Activated CD4-positive, alpha-beta T cell treated with anti-CD3 and anti-CD28 coated beads, Interleukin-10, Interleukin-2, amounts not matched to agents 100 ng/mL and 50 ng/mL, durations not matched to agents 16 hours and 8 hours (primary cell): ENCODE measurements around the gene CYP1B1.
A peak's percentile ranks its signal among the peaks of the same experiment; 100 is the strongest.
"Not testable (repeated sequence)": the region's sequence is repeated elsewhere in the genome, so short reads cannot be mapped to it uniquely, and the experiment has no call there.

Experiments
- DNase-seq: peaks from one replicate; pipeline ENCODE4 v3.0.0-alpha.2; 2020

The CYP1B1 gene

DNA sequence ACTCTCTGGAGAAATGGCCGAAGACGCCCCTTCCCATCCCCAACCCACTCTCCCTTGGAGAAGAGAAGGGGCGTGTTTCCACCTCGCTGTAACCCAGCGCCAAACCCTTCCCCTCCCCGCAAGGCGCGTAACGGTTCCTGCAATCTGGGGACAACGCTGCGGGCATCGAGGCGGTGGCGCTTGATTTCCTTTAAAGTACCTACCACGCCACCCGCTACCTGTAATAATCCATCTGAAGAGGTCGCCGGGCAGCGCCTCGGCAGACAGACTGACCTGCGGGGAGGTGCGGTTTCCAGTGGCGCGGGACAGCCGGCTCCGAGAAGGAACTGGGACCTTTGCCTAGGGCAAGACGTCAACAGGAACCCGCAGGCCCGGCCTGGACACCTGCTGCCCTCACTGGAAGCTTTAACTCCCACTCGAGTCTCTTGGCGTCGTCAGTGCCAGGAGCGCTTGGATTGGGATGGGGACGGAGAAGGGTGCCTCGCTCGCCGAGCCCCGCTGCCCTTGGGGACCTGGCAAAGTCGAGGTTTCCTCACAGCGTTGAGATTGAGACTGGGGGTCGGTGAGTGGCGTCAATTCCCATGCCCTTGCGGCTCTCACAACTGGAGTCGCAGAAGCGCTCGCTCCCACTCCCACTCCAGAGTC lies at the start of gene CYP1B1:
Gene CYP1B1, minus strand, starts transcription at position 645 of the 645 bp plus-strand sequence. CDS start 763 bp downstream, outside the sequence.
- peak; percentile 27 for DNase-seq

DNA sequence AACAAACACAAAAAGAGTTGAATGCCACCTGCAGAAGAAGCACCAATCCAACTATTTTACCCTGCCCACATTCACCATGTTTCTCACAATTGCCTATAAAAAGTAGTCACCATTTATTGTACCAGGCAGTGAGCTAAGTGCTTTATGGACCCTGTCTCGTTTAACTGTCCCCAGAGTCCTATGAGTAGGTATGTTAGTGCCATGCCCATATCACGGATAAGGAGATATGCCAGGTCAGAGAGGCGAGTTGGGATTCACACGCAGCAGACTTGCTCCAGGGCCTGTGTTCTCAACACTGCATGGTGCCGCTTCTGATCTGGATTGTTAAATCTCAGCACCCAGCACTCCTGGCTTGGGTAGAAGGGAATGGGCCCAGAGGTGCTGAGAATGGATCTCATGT lies 49.1 kb upstream of the CYP1B1 start:
- no peak for DNase-seq

- no peak for DNase-seq
Observed at GRCh38 chr2:38123911-38124310, 48.0 kb upstream of the CYP1B1 start.

GRCh38 chr2:38122344-38122743 lies 46.4 kb upstream of the CYP1B1 start:
- no peak for DNase-seq

DNA sequence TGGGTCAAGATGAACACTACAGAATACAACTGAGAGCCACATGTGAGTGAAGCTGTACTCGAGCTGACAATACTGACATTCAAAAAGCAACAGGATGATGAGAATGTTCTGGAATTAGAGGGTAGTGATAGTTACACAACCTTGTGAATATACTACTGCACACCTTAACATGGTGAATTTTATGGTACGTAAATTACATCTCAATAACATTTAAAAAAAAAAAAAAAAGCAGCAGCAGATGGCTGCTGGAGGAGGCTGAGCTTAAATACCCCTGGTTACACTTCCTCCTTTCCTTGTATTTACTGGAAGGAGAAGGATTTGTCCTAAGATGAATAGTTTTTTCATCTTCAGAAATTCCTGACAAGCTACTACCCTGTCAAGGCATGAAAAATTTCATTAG lies 45.5 kb upstream of the CYP1B1 start:
- no peak for DNase-seq

DNA sequence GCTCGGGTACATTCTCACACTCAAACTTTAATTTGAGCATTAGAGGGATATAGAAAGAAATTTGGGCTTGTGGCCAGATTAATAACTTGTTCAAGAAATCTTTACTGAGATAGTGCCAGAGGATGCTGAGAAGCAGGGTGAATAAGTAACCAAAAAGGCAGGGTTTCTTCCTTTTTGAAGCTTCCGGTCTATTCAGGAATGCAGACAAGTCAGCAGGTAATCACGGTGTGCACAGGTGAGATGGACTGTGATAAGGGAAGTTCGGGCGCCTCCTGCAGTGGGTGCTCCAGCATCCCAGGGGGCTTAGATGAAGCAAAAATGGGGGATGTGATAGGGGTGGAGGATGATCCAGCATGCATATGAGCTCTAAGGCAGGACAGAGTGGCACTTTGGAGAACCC lies 44.9 kb upstream of the CYP1B1 start:
- no peak for DNase-seq

DNA sequence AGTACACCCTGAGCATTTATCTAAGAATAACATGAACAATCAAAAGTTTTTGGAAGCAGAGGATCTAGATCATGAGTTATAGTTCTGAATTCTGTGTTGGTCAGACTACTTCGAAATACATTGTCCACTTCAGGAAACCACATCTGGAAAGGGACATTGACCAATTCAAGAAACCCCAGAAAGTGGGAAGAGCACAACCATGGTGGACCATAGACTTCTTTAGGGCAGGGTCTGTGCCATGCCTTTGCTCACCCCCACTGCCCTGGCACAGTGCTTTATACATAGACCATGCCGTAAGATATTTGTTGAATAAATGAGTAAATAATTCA lies 44.3 kb upstream of the CYP1B1 start:
- DNase-seq: no peak

DNA sequence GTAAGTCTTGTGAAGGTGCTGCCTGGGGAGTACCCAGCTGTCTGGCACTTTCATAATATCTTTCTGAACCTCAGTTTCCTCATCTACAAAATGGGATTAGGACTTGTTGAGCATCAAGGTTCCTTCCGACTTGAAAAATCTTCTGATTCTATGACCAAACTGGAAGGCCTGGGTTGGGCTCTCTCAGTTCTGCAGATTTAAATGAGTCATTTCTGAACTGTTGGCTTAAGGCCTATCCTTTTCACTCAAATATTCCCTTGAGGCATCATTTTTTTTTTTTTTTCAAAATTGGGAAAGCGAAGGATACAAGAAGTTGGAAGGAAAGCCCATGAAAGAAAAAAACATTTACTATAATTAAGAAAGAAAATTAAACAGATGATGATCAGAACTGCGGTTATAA lies 40.8 kb upstream of the CYP1B1 start:
- no peak for DNase-seq

GRCh38 chr2:38115216-38116032 lies 39.5 kb upstream of the CYP1B1 start:
- DNase-seq: peak; percentile 84

- DNase-seq: no peak
Observed at GRCh38 chr2:38113981-38114708, 38.2 kb upstream of the CYP1B1 start.

- no peak for DNase-seq
Observed at GRCh38 chr2:38113051-38113450, 37.1 kb upstream of the CYP1B1 start.

GRCh38 chr2:38111350-38111749 lies 35.4 kb upstream of the CYP1B1 start:
- DNase-seq: not testable (repeated sequence)

GRCh38 chr2:38109732-38110181 lies 33.8 kb upstream of the CYP1B1 start:
- DNase-seq: no peak

- peak; percentile 49 for DNase-seq
Observed at GRCh38 chr2:38108907-38109731, 33.2 kb upstream of the CYP1B1 start.

DNA sequence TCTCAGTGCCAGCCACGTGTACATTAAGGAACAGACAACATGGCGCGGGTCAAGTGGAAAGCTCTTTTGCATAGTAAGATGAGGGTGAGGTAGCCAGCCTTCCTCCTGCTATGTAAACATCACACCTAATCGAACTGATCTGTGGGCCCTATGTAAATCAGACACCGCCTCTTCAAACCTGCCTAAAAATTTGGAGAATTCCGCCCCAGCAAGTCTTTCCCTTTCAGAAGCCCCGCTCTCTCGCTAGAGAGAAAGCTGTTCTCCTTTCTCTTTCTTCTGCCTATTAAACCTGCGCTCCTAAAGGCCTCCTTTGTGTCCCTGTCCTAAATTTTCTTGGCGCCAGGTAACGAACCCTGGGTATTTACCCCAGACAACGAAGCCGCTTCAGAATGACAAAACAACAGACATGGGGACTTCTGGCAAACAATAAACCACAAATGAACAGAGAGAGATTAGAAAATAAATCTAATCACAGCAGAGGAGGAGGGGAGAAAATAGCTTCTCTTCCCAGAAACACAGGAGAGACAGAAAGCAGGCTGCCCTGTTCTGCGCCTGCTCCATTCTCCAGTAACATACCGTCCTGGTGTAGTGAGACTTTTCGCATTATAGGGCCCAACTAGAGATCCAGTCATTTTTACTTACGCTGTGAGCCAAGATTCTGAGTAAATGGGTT lies 31.9 kb upstream of the CYP1B1 start:
- no peak for DNase-seq

- peak; percentile 76 for DNase-seq
Observed at GRCh38 chr2:38106405-38107094, 30.6 kb upstream of the CYP1B1 start.

DNA sequence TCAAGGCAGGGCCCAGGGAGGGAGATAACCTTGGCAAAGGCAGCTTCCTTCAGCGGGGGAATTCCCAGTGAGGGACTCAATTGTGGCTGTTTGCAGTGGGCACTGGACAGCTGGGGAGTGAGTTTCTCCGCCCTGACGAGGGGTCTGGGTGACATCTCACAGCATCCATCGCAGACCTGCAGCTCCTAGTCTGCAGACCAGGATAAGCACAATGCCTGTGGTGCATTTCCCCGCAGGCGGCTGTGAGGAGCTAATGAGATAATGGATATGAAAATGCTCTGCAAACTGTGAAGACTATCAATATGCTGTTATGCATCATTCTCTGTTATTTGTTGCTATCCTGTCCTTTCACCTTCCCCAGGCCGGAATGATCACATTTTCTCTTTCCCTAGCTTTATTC lies 30.0 kb upstream of the CYP1B1 start:
- DNase-seq: no peak

- no peak for DNase-seq
Observed at GRCh38 chr2:38104598-38104997, 28.6 kb upstream of the CYP1B1 start.

DNA sequence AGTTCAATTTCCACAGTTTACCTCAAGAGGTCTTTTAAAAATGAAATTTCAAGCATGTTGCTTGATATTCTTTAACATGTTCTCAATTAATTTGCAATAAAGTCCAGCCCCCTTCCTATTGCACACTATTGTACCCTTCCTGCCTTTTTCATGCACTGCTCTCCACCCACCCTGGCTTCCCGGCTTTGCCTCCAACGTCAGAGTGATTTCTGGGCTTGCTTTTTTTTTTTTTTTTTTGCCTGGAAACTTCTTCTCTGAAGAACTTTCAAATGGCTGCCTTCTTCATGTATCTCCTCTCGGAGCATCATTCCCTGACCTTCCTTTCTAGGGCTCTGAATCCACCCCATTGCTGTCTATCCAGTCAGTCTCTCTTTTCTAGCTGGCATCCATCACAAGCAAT lies 24.4 kb upstream of the CYP1B1 start:
- DNase-seq: no peak

- DNase-seq: no peak
Observed at GRCh38 chr2:38099099-38100028, 23.4 kb upstream of the CYP1B1 start.
